ENCODE results near the gene DNHD1. TPM values are rescaled to one million over a fixed set of nuclear protein-coding genes. Genes with fewer than 3 reads are reported as not detected.

Gene DNHD1
- total RNA-seq, 1 donor from 2014 or later = 1.0 TPM

GRCh38 chr11:6542727-6543126 lies 45.6 kb downstream of the DNHD1 start:
- no peak for TF ChIP-seq CTCF (conservative IDR thresholded peaks at IDR 0.05; ENCODE audit: low read depth, low read length)

GRCh38 chr11:6544921-6545850 lies 48.1 kb downstream of the DNHD1 start:
- no peak for DNase-seq (ENCODE audit: low read depth)
- H3K4me3 ChIP-seq (ENCODE audit: low read depth, low read length) = no peak overlapping the region
- TF ChIP-seq CTCF (conservative IDR thresholded peaks at IDR 0.05; ENCODE audit: low read depth, low read length) = no peak

More at GRCh38 chr11:6542727-6543126, 45.6 kb downstream of the DNHD1 start:
- no peak for DNase-seq (ENCODE audit: low read depth)
- no peak overlapping the region for H3K4me3 ChIP-seq (ENCODE audit: low read depth, low read length)

DNA sequence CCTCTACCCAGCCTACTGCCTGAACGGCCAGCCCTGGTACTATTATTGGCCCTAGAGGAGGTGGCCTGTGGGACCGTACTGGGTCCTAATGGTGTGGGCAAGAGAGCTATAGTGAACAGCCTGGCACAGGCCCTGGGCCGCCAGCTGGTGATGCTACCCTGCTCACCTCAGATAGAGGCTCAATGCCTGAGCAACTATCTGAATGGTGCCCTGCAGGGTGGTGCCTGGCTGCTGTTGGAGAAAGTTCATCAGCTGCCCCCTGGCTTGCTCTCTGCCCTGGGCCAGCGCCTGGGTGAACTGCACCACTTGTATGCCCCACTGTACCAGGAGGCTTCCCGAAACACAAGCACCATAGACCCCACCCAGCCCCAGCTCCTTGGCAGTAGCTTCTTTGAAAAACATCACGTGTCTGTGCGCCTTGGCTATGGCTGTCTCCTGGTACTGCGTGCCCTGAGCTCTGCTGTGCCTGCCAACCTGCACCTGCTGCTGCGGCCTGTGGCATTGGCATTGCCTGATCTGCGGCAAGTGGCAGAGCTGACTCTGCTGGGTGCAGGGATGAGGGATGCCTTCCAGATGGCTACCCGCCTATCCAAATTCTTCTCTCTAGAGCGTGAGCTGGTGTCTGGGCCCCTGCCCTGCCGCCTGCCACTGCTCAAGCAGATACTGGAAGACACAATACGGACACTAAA lies 49.0 kb downstream of the DNHD1 start:
- no peak overlapping the region for H3K4me3 ChIP-seq (ENCODE audit: low read depth, low read length)
- no peak for TF ChIP-seq CTCF (conservative IDR thresholded peaks at IDR 0.05; ENCODE audit: low read depth, low read length)
- DNase-seq (ENCODE audit: low read depth) = no peak

DNA sequence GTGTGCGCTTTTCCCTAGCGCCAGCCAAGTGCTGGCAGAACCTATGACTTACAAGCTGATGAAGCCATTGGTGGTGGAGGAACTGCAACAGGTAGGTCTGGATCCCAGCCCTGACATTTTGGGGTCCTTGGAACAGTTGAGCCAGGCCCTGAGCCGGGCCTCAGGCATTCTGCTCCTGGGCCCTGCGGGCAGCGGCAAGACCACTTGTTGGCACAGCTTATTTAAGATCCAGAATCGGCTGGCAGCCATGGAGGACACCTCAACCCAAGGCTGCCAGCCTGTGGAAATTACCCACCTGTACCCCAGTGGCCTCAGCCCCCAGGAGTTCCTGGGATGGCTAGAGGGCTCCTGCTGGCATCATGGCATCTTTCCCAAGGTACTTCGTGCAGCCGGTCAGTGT lies 49.7 kb downstream of the DNHD1 start:
- no peak for DNase-seq (ENCODE audit: low read depth)
- no peak for TF ChIP-seq CTCF (conservative IDR thresholded peaks at IDR 0.05; ENCODE audit: low read depth, low read length)
- H3K4me3 ChIP-seq (ENCODE audit: low read depth, low read length) = no peak overlapping the region

DNA sequence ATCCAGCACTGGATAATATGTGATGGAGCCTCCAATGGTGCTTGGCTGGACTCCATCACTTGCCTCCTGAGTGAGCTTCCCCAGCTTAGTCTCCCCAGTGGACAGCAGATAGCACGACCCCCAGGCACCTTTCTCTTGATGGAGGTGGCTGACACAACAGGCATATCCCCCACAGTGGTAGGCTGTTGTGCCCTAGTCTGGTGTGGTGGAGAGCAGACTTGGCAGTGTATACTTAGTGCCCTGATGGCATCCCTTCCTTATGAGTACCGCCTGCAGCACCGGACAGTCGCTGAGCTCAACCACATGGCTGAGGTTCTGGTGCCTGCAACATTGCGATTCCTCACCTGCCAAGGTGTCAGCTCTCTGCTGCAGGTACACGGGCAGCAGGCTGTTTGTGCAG lies 50.1 kb downstream of the DNHD1 start:
- no peak for TF ChIP-seq CTCF (conservative IDR thresholded peaks at IDR 0.05; ENCODE audit: low read depth, low read length)

GRCh38 chr11:6548121-6548520 lies 51.0 kb downstream of the DNHD1 start:
- H3K4me3 ChIP-seq (ENCODE audit: low read depth, low read length) = no peak overlapping the region
- no peak for DNase-seq (ENCODE audit: low read depth)
- TF ChIP-seq CTCF (conservative IDR thresholded peaks at IDR 0.05; ENCODE audit: low read depth, low read length) = no peak

More for the DNA sequence above, 50.1 kb downstream of the DNHD1 start:
- no peak overlapping the region for H3K4me3 ChIP-seq (ENCODE audit: low read depth, low read length)
- no peak for DNase-seq (ENCODE audit: low read depth)
